ENCODE data around the gene ADAMTS2. TPM values are rescaled to one million over a fixed set of nuclear protein-coding genes. Genes with fewer than 3 reads are reported as not detected.

ADAMTS2 gene
- total and polyA plus RNA-seq, 4 experiments from 2014 or later: 0.07 TPM; not detected in 3

DNA sequence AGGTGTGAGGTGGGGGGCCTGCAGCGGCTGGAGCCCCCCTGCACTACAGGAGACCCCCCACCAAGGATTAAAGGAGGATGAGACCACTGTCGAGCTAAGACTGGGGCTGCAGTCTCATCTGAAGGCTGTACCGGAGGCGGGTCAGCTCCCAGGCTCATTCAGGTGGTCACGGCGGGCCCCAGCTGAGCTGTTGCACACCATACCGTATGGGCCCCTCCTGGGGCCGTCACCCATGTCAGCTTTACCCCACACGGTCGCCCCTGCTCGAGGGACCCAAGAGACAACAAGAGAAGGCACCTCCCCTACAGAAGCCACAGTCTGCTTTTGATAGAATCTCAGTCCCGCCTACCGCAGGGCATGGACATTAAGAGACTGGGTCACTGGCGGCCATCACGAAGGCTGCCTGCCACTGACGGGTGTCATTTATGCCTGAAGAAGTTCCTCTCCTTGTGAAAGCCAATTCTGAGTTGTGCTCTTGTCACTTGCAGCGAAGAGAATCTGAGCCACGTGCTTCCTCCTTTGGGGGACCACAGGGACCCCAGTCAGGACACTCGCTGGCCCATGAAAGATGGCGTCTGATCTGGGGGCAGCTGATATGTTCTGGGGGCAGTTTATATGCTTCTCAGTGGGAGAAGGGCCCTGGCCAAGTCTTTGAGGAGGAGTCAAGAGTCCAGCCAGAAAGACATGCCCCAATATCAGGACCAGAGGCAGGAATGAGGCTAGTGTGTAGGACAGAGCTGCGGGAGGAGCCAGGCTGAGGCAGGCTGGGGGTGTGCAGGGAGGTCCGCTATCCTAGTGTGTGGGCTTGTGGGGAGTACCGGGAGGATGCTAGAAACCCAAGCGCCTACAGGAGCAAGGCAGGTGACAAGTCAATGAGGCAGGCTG, 182.7 kb downstream of the ADAMTS2 start:
- H3K4me3 ChIP-seq (ENCODE audit: low read length in 2 of 2): no peak overlapping the region
- CTCF ChIA-PET (ENCODE audit: partially characterized antibody): interaction anchor here (0.6 kb wide), 1 partner anchor 395 kb away, joined by 3 read pairs; no protein-coding TSS in a partner anchor
- peaks cover 0 to 2% (median under 1%) of the 10 kb centered on the region in 4 donors for H3K4me1 Mint-ChIP-seq
- peaks cover 4% of the 10 kb centered on the region for H3K4me1 ChIP-seq (ENCODE audit: insufficient read depth, low read length)
- peaks cover 0 to 8% (median 1%) of the 10 kb centered on the region in 8 donors for H3K9me3 Mint-ChIP-seq
- H3K27me3 ChIP-seq (ENCODE audit: insufficient read depth, low read length): no peaks in the 10 kb centered on the region
- H3K27ac Mint-ChIP-seq: no peak overlapping the region
- DNase-seq: peak in 1 of 5 donors; percentile 24
- POLR2A ChIA-PET (ENCODE audit: partially characterized antibody): no interaction called here
- H3K27ac ChIP-seq (ENCODE audit: low read depth, low read length): no peak overlapping the region
- no peaks in the 10 kb centered on the region for H3K36me3 ChIP-seq (ENCODE audit: insufficient read depth, low read length)
- H3K4me3 Mint-ChIP-seq: no peak overlapping the region
- no peaks in the 10 kb centered on the region for H3K9me3 ChIP-seq (ENCODE audit: control insufficient read depth in 1 of 2, low read length in 2 of 2)
- H3K27me3 Mint-ChIP-seq: peaks cover 2 to 4% of the 10 kb centered on the region in 2 donors
- H3K36me3 Mint-ChIP-seq: no peaks in the 10 kb centered on the region
- intact Hi-C loops (cut with micrococcal nuclease): no loop called here

DNA sequence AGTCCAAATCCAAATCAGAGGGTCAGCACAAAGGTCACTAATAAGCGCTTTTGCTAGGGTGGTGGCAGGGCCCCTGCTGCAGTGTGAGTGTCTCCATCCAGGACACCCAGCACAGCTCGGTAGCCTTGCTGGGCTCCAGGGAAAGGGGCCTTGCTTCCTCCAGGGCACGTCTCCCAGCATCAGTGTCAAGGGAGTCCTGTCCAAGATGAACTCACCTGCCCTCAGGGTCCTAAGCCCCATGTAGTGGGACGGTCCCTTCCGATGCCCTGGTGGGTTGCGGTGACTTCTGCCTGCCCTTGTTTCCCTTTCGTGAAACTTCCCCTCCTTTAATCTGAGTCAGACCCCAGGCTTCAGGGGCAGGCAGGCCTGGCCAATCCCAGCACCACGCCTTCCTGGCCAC, 183.4 kb downstream of the ADAMTS2 start:
- Histone ChIP-seq H3K4me3 (ENCODE audit: low read length in 2 of 2) (no peak overlapping the region), H3K36me3 (ENCODE audit: insufficient read depth, low read length) (no peaks in the 10 kb centered on the region), H3K27ac (ENCODE audit: low read depth, low read length) (no peak overlapping the region), H3K27me3 (ENCODE audit: insufficient read depth, low read length) (no peaks in the 10 kb centered on the region), H3K4me1 (ENCODE audit: insufficient read depth, low read length) (no peaks in the 10 kb centered on the region), H3K9me3 (ENCODE audit: control insufficient read depth in 1 of 2, low read length in 2 of 2) (no peaks in the 10 kb centered on the region)
- no peak overlapping the region for H3K27ac Mint-ChIP-seq
- H3K36me3 Mint-ChIP-seq: no peaks in the 10 kb centered on the region
- ChIA-PET CTCF (ENCODE audit: partially characterized antibody) (no interaction called here), POLR2A (ENCODE audit: partially characterized antibody) (no interaction called here)
- H3K27me3 Mint-ChIP-seq: peaks cover 2 to 4% of the 10 kb centered on the region in 2 donors
- H3K4me3 Mint-ChIP-seq: no peak overlapping the region
- H3K4me1 Mint-ChIP-seq: no peaks in the 10 kb centered on the region
- DNase-seq: no peak
- peaks cover 0 to 8% (median 1%) of the 10 kb centered on the region in 8 donors for H3K9me3 Mint-ChIP-seq
- intact Hi-C loops (cut with micrococcal nuclease): no loop called here

DNA sequence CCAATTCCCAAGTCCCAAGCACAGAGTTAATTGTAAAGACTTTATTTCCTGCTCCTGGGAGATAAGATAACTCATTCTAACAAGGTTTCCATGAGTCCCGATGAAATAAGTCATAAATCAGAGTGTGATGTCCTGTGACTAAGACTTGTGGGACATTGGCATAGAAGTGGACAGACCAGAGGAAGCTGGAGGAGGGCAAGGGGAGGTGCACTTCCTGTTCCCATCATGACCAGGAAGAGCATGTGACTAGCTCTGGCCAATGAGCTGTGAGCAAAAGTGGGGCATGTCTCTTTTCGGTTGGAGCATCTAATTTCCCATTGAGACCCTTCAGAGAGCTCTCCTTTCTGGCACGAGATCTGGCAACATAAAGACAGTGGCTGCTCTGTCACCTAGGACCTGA, 184.7 kb downstream of the ADAMTS2 start:
- Mint-ChIP-seq H3K27ac (no peak overlapping the region), H3K27me3 (peaks cover 2 to 4% of the 10 kb centered on the region in 2 donors), H3K36me3 (no peaks in the 10 kb centered on the region), H3K9me3 (peaks cover 0 to 8% (median 1%) of the 10 kb centered on the region in 8 donors), H3K4me3 (no peak overlapping the region), H3K4me1 (no peaks in the 10 kb centered on the region)
- DNase-seq: no peak
- H3K27me3 ChIP-seq (ENCODE audit: insufficient read depth, low read length): no peaks in the 10 kb centered on the region
- intact Hi-C loops (cut with micrococcal nuclease): no loop called here
- no peaks in the 10 kb centered on the region for H3K36me3 ChIP-seq (ENCODE audit: insufficient read depth, low read length)
- no peaks in the 10 kb centered on the region for H3K9me3 ChIP-seq (ENCODE audit: control insufficient read depth in 1 of 2, low read length in 2 of 2)
- H3K4me3 ChIP-seq (ENCODE audit: low read length in 2 of 2): no peak overlapping the region
- POLR2A ChIA-PET (ENCODE audit: partially characterized antibody): no interaction called here
- CTCF ChIA-PET (ENCODE audit: partially characterized antibody): no interaction called here
- H3K27ac ChIP-seq (ENCODE audit: low read depth, low read length): no peak overlapping the region
- no peaks in the 10 kb centered on the region for H3K4me1 ChIP-seq (ENCODE audit: insufficient read depth, low read length)

DNA sequence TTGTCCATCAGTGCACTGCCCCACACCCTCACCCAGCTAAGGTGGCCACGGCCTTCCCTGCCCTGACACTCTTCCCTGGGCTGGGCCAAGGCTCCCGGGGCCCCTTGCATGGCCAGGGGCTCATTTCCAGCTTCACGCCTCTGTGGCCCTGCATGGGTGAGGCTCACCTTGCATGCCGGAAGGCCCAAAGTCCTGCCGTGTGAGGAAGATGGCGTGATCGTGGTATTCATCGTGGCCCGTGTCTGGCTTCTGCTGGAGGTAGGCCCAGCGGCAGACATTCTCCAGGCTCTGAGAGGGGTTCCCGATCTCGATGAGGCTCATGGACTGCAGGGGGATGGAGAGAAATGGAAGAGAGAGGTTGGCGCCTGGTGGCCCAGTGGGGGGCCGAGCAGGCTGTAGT, 186.7 kb downstream of the ADAMTS2 start:
- Mint-ChIP-seq H3K36me3 (no peaks in the 10 kb centered on the region), H3K27ac (no peak overlapping the region), H3K27me3 (peaks cover 0 to 2% of the 10 kb centered on the region in 2 donors), H3K4me3 (no peak overlapping the region), H3K9me3 (peaks cover 0 to 8% (median 1%) of the 10 kb centered on the region in 8 donors), H3K4me1 (no peaks in the 10 kb centered on the region)
- no peaks in the 10 kb centered on the region for H3K36me3 ChIP-seq (ENCODE audit: insufficient read depth, low read length)
- no peak for DNase-seq
- no peaks in the 10 kb centered on the region for H3K27me3 ChIP-seq (ENCODE audit: insufficient read depth, low read length)
- no peak overlapping the region for H3K27ac ChIP-seq (ENCODE audit: low read depth, low read length)
- no peaks in the 10 kb centered on the region for H3K9me3 ChIP-seq (ENCODE audit: control insufficient read depth in 1 of 2, low read length in 2 of 2)
- no peak overlapping the region for H3K4me3 ChIP-seq (ENCODE audit: low read length in 2 of 2)
- intact Hi-C loops (cut with micrococcal nuclease): no loop called here
- ChIA-PET POLR2A (ENCODE audit: partially characterized antibody) (no interaction called here), CTCF (ENCODE audit: partially characterized antibody) (no interaction called here)
- no peaks in the 10 kb centered on the region for H3K4me1 ChIP-seq (ENCODE audit: insufficient read depth, low read length)

DNA sequence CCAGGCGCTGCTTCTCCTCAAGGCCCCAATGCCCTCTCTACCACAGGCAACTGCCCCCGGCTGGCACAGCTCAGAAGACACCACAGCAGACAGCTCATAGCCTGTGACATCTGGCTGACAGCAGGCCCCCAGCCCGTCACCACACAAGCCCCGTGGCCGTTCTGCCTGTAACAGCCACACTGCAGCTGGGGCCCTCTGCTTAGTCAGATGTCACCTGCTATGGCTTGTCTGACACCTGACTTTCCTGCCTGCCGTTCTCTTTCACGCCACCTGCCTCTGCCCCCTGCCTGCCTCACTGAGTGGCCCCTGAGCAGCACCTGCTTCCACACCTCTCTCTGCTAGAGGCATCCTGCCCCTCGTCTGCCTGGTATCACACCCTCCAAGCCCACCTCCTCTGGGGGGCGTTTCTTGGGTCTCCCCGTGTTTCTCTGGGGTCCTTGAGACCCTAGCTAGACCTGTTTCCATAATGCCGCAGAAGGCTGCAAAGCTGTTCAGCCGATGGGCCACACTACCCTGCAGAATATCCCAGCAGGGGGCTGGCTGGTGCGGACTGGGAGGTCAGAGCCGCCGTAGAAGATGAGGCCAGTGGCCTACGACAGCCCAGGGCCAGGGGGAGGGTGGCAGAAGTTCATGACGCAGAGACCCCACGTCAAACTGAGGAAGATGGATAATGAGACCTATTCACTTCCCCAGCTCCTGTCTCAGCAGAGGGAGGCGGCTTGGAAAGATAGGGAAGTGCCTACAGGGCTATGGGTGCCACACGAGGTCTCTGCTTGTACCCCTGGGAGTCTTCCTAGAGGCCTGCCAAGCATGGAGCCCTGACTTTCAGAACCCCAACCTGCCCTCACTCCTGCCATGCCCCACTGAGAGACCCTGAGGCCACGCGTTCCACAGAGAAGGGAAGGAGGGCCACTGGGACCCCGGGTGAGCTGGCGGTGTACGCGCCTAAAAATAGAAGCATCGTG, 190.0 kb downstream of the ADAMTS2 start:
- Histone ChIP-seq H3K36me3 (ENCODE audit: insufficient read depth, low read length) (no peaks in the 10 kb centered on the region), H3K27me3 (ENCODE audit: insufficient read depth, low read length) (no peaks in the 10 kb centered on the region), H3K9me3 (ENCODE audit: control insufficient read depth in 1 of 2, low read length in 2 of 2) (no peaks in the 10 kb centered on the region), H3K27ac (ENCODE audit: low read depth, low read length) (no peak overlapping the region), H3K4me3 (ENCODE audit: low read length in 2 of 2) (no peak overlapping the region), H3K4me1 (ENCODE audit: insufficient read depth, low read length) (no peaks in the 10 kb centered on the region)
- intact Hi-C loops (cut with micrococcal nuclease): no loop called here
- no peak overlapping the region for H3K27ac Mint-ChIP-seq
- peaks cover 0 to 2% of the 10 kb centered on the region in 2 donors for H3K27me3 Mint-ChIP-seq
- no peaks in the 10 kb centered on the region for H3K36me3 Mint-ChIP-seq
- peaks cover 0 to 1% (median 0%) of the 10 kb centered on the region in 8 donors for H3K9me3 Mint-ChIP-seq
- ChIA-PET CTCF (ENCODE audit: partially characterized antibody) (no interaction called here), POLR2A (ENCODE audit: partially characterized antibody) (no interaction called here)
- no peaks in the 10 kb centered on the region for H3K4me1 Mint-ChIP-seq
- no peak overlapping the region for H3K4me3 Mint-ChIP-seq
- no peak for DNase-seq

DNA sequence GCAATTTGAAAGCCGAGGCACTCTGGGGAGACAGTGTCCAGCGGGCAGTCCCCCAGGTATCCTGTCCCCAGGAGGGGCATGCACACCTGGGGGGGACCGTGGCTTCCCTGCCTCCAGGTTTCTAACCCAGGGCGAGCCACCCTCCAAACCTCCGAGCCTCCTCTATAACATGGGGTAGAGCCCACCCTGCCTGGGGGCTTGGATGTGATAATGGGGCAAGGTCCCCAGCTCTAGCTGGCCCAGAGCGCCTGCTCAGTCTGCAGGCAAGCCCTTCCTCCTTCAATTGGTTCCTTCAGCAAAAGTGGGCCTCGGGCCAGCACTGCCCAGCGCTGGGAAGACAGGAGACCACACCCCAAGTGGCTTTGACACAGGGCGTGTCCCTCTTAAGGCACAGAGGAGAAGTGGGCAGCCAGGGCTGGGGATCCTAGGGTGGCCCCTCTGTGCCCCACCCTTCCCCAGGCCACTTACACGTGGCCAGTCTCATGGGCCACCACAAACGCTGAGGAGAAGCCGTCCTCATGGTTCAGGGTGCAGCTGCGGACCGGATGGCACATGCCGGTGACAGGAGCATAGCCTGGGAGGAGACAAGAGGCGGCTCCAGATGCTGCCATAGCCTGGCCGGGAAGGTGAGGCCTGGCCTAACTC, 190.8 kb downstream of the ADAMTS2 start:
- H3K27me3 ChIP-seq (ENCODE audit: insufficient read depth, low read length): no peaks in the 10 kb centered on the region
- no peak overlapping the region for H3K4me3 ChIP-seq (ENCODE audit: low read length in 2 of 2)
- H3K9me3 Mint-ChIP-seq: peaks cover 0 to 1% (median 0%) of the 10 kb centered on the region in 8 donors
- DNase-seq: no peak
- H3K9me3 ChIP-seq (ENCODE audit: control insufficient read depth in 1 of 2, low read length in 2 of 2): no peaks in the 10 kb centered on the region
- H3K27ac ChIP-seq (ENCODE audit: low read depth, low read length): no peak overlapping the region
- H3K4me1 Mint-ChIP-seq: no peaks in the 10 kb centered on the region
- CTCF ChIA-PET (ENCODE audit: partially characterized antibody): no interaction called here
- no peaks in the 10 kb centered on the region for H3K36me3 ChIP-seq (ENCODE audit: insufficient read depth, low read length)
- H3K36me3 Mint-ChIP-seq: no peaks in the 10 kb centered on the region
- intact Hi-C loops (cut with micrococcal nuclease): no loop called here
- H3K27me3 Mint-ChIP-seq: peaks cover 0 to 2% of the 10 kb centered on the region in 2 donors
- POLR2A ChIA-PET (ENCODE audit: partially characterized antibody): no interaction called here
- no peaks in the 10 kb centered on the region for H3K4me1 ChIP-seq (ENCODE audit: insufficient read depth, low read length)
- no peak overlapping the region for H3K27ac Mint-ChIP-seq
- no peak overlapping the region for H3K4me3 Mint-ChIP-seq

DNA sequence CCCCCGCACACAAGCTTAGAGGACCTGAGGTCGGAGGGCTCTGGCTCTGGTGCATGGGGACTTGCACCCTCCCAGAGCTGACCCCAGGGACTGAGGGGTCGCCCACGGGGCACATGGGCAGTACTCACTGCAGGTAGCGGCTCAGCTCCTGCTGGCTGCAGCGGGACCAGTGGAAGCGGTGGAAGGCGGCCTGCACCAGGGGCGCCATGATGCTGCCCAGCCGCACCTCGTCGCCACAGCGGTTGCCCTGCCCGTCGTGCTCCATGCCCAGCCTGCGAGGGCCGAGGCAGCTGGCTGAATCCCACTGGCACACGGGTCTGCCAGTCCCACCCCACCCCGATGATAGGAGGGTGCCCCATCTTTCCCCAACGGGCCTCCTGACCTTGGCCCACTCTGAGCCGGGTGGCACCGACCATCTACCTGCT, 191.3 kb downstream of the ADAMTS2 start:
- Mint-ChIP-seq H3K27me3 (peaks cover 0 to 2% of the 10 kb centered on the region in 2 donors), H3K27ac (no peak overlapping the region), H3K4me3 (no peak overlapping the region), H3K4me1 (no peaks in the 10 kb centered on the region), H3K36me3 (no peaks in the 10 kb centered on the region), H3K9me3 (peaks cover 0 to 1% (median 0%) of the 10 kb centered on the region in 8 donors)
- Histone ChIP-seq H3K36me3 (ENCODE audit: insufficient read depth, low read length) (no peaks in the 10 kb centered on the region), H3K4me3 (ENCODE audit: low read length in 2 of 2) (no peak overlapping the region), H3K27ac (ENCODE audit: low read depth, low read length) (no peak overlapping the region), H3K9me3 (ENCODE audit: control insufficient read depth in 1 of 2, low read length in 2 of 2) (no peaks in the 10 kb centered on the region), H3K27me3 (ENCODE audit: insufficient read depth, low read length) (no peaks in the 10 kb centered on the region), H3K4me1 (ENCODE audit: insufficient read depth, low read length) (no peaks in the 10 kb centered on the region)
- POLR2A ChIA-PET (ENCODE audit: partially characterized antibody): no interaction called here
- CTCF ChIA-PET (ENCODE audit: partially characterized antibody): no interaction called here
- intact Hi-C loops (cut with micrococcal nuclease): no loop called here
- no peak for DNase-seq

All from CD4-positive, alpha-beta memory T cell (primary cell).